Activated CD8-positive, alpha-beta T cell treated with anti-CD3 and anti-CD28 coated beads for 36 hours (primary cell): ENCODE results near the gene LRRC4C. TPM values are rescaled to one million over a fixed set of nuclear protein-coding genes. Genes with fewer than 3 reads are reported as not detected.

ENCODE experiments used
- ATAC-seq: fragments of 200-7000 bp; cut with Tn5 transposase; one replicate; pipeline ENCODE4 v1.10.0; 2021; ENCODE audit warnings: mild to moderate bottlenecking, moderate library complexity
- CTCF ChIA-PET: fragments of 350-600 bp; sonication (Branson Sonifier 250); formaldehyde crosslinking; loops from one replicate; lab custom pipeline; 2021; ENCODE audit warnings: antibody characterized with exemption; lab: Charles Lee
- POLR2A ChIA-PET: fragments of 350-600 bp; sonication (Branson Sonifier 250); formaldehyde crosslinking; loops from one replicate; lab custom pipeline; 2021; ENCODE audit warnings: antibody characterized with exemption; lab: Charles Lee
- DNase-seq: peaks from one replicate; pipeline ENCODE4 v3.0.0-alpha.2; 2020
- H3K27ac Mint-ChIP-seq: one replicate; pipeline ENCODE4 v1.8.0; 2021; ENCODE audit warnings: mild to moderate bottlenecking, mixed read lengths
- H3K27me3 Mint-ChIP-seq: one replicate; pipeline ENCODE4 v1.8.0; 2021; ENCODE audit warnings: mixed read lengths
- H3K36me3 Mint-ChIP-seq: one replicate; pipeline ENCODE4 v1.8.0; 2021; ENCODE audit warnings: low read depth, mixed read lengths
- H3K4me1 Mint-ChIP-seq: one replicate; pipeline ENCODE4 v1.8.0; 2021; ENCODE audit warnings: low read depth, mixed read lengths
- H3K4me3 Mint-ChIP-seq: one replicate; pipeline ENCODE4 v1.8.0; 2021; ENCODE audit warnings: mild to moderate bottlenecking, moderate library complexity, mixed read lengths
- H3K9me3 Mint-ChIP-seq: one replicate; pipeline ENCODE4 v1.8.0; 2021; ENCODE audit warnings: mixed read lengths
- CTCF ChIP-seq: fragments of 200-600 bp; IDR thresholded peaks from one replicate; pipeline ENCODE4 v1.8.0; 2022; ENCODE audit warnings: antibody characterized with exemption, mild to moderate bottlenecking
- intact Hi-C: fragments of 100-400 bp; cut with micrococcal nuclease; formaldehyde crosslinking; loops from one replicate; pipeline ENCODE4 v1.10.0; 2022
- total RNA-seq, 2 experiments: library from RNA; stranded (reverse); gene quantifications; one replicate each; pipeline ENCODE4 v1.2.3, GENCODE V29; 2021

LRRC4C gene
- total RNA-seq, 2 experiments from 2014 or later: not detected

- CTCF ChIA-PET: no interaction called here
- H3K4me3 Mint-ChIP-seq: no peak overlapping the region
Observed at GRCh38 chr11:41398175-41398574, 61.3 kb downstream of the LRRC4C start.

GRCh38 chr11:41394521-41395195 is 64.8 kb downstream of the LRRC4C start:
- no peak for TF ChIP-seq CTCF
- ATAC-seq: no peak
- intact Hi-C loops: no loop called here
- no peaks in the 10 kb centered on the region for H3K4me1 Mint-ChIP-seq
- ChIA-PET CTCF (no interaction called here), POLR2A (no interaction called here)
- H3K27me3 Mint-ChIP-seq: no peaks in the 10 kb centered on the region
- no peak overlapping the region for H3K4me3 Mint-ChIP-seq
- no peak overlapping the region for H3K27ac Mint-ChIP-seq
- DNase-seq: no peak
- H3K9me3 Mint-ChIP-seq: peaks cover 10% of the 10 kb centered on the region
- H3K36me3 Mint-ChIP-seq: no peaks in the 10 kb centered on the region

More at GRCh38 chr11:41398175-41398574, 61.3 kb downstream of the LRRC4C start:
- no peak for ATAC-seq
- no peaks in the 10 kb centered on the region for H3K27me3 Mint-ChIP-seq
- intact Hi-C loops: no loop called here
- H3K4me1 Mint-ChIP-seq: no peaks in the 10 kb centered on the region
- TF ChIP-seq CTCF: no peak
- no peak for DNase-seq
- H3K27ac Mint-ChIP-seq: no peak overlapping the region
- peaks cover 3% of the 10 kb centered on the region for H3K9me3 Mint-ChIP-seq
- H3K36me3 Mint-ChIP-seq: no peaks in the 10 kb centered on the region
- POLR2A ChIA-PET: no interaction called here

- TF ChIP-seq CTCF: no peak
- POLR2A ChIA-PET: no interaction called here
- H3K27me3 Mint-ChIP-seq: no peaks in the 10 kb centered on the region
Observed at GRCh38 chr11:41392596-41392995, 66.9 kb downstream of the LRRC4C start.

GRCh38 chr11:41389623-41390130 is 69.8 kb downstream of the LRRC4C start:
- CTCF ChIA-PET: no interaction called here
- Mint-ChIP-seq H3K27ac (no peak overlapping the region), H3K36me3 (no peaks in the 10 kb centered on the region), H3K27me3 (no peaks in the 10 kb centered on the region), H3K9me3 (peaks cover 10% of the 10 kb centered on the region), H3K4me1 (no peaks in the 10 kb centered on the region), H3K4me3 (no peak overlapping the region)
- intact Hi-C loops: no loop called here
- no peak for ATAC-seq
- DNase-seq: no peak
- no peak for TF ChIP-seq CTCF
- POLR2A ChIA-PET: no interaction called here

More at GRCh38 chr11:41392596-41392995, 66.9 kb downstream of the LRRC4C start:
- DNase-seq (no peak), ATAC-seq (no peak)
- Mint-ChIP-seq H3K27ac (no peak overlapping the region), H3K36me3 (no peaks in the 10 kb centered on the region), H3K9me3 (peaks cover 10% of the 10 kb centered on the region), H3K4me3 (no peak overlapping the region), H3K4me1 (no peaks in the 10 kb centered on the region)
- intact Hi-C loops: no loop called here
- CTCF ChIA-PET: no interaction called here

GRCh38 chr11:41384329-41384728 is 75.1 kb downstream of the LRRC4C start:
- intact Hi-C loops: no loop called here
- ATAC-seq (no peak), DNase-seq (no peak)
- H3K4me1 Mint-ChIP-seq: no peaks in the 10 kb centered on the region
- H3K9me3 Mint-ChIP-seq: peaks cover 8% of the 10 kb centered on the region
- POLR2A ChIA-PET: no interaction called here
- no peak for TF ChIP-seq CTCF
- CTCF ChIA-PET: no interaction called here
- no peaks in the 10 kb centered on the region for H3K27me3 Mint-ChIP-seq
- no peaks in the 10 kb centered on the region for H3K36me3 Mint-ChIP-seq
- H3K27ac Mint-ChIP-seq: no peak overlapping the region
- H3K4me3 Mint-ChIP-seq: no peak overlapping the region
